Progenitor cell of endocrine pancreas (in vitro differentiated cells): Measurements from ENCODE around the gene EFHD2. TPM values are rescaled to one million over a fixed set of nuclear protein-coding genes. Genes with fewer than 3 reads are reported as not detected.

Experiments
- DNase-seq: peaks from one replicate; pipeline ENCODE4 v3.0.0; 2021; ENCODE audit warnings: low spot score; ENCODE audit not compliant: unreplicated experiment
- H3K27ac Mint-ChIP-seq: 2 replicates; pipeline ENCODE4 v1.8.0; 2021; ENCODE audit warnings: mild to moderate bottlenecking, moderate library complexity, mixed read lengths
- H3K27me3 Mint-ChIP-seq: 2 replicates; pipeline ENCODE4 v1.8.0; 2021; ENCODE audit warnings: mixed read lengths
- H3K36me3 Mint-ChIP-seq: 2 replicates; pipeline ENCODE4 v1.8.0; 2022; ENCODE audit warnings: mixed read lengths; ENCODE audit not compliant: insufficient read depth
- H3K4me1 Mint-ChIP-seq: 2 replicates; pipeline ENCODE4 v1.8.0; 2021; ENCODE audit warnings: low read depth, mixed read lengths
- H3K4me3 Mint-ChIP-seq: 2 replicates; pipeline ENCODE4 v1.8.0; 2021; ENCODE audit warnings: low read depth, mild to moderate bottlenecking, moderate library complexity, mixed read lengths
- H3K9me3 Mint-ChIP-seq: 2 replicates; pipeline ENCODE4 v1.8.0; 2021; ENCODE audit warnings: low read depth, mixed read lengths
- CTCF ChIP-seq: fragments of 200-600 bp; sonication (generic); IDR thresholded peaks from one replicate; pipeline ENCODE4 v1.5.0; 2021; ENCODE audit warnings: antibody characterized with exemption, mild to moderate bottlenecking; ENCODE audit not compliant: unreplicated experiment
- total RNA-seq: library from RNA; stranded (reverse); gene quantifications from 2 replicates; pipeline ENCODE4 v1.2.1, GENCODE V29; 2021

Gene EFHD2
- total RNA-seq, 1 donor from 2014 or later, result 19.4 TPM

DNA sequence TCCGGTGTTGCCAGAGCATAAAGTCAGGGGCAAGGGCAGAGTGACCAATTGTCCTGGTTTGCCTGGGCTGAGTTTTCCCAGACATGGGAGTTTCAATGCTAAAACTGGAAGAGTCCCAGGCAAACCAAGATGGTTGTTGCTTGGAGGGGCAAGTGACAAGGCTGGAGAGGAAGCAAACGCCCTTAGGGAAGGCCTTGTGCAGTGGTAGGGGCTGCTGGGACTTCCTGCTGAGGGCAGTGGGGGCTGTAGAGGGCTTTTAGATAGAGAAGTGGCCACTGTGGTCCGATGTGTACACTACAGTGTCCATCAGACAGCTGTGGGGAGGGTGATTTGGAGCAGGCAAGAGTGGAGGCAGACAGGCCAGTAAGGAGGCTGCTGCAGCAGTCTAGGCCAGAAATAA, 39.9 kb downstream of the EFHD2 start:
- Mint-ChIP-seq H3K27me3 (peaks cover 8% of the 10 kb centered on the region), H3K4me3 (no peak overlapping the region), H3K4me1 (no peaks in the 10 kb centered on the region), H3K9me3 (peaks cover 6% of the 10 kb centered on the region), H3K27ac (no peak overlapping the region), H3K36me3 (no peaks in the 10 kb centered on the region)
- DNase-seq, result no peak
- no peak for TF ChIP-seq CTCF

GRCh38 chr1:15451014-15451722, 41.5 kb downstream of the EFHD2 start:
- no peak for DNase-seq
- no peaks in the 10 kb centered on the region for H3K36me3 Mint-ChIP-seq
- H3K4me1 Mint-ChIP-seq, result no peaks in the 10 kb centered on the region
- H3K9me3 Mint-ChIP-seq, result peaks cover 6% of the 10 kb centered on the region
- TF ChIP-seq CTCF, result no peak
- no peak overlapping the region for H3K27ac Mint-ChIP-seq
- H3K27me3 Mint-ChIP-seq, result peaks cover 4% of the 10 kb centered on the region
- H3K4me3 Mint-ChIP-seq, result no peak overlapping the region

DNA sequence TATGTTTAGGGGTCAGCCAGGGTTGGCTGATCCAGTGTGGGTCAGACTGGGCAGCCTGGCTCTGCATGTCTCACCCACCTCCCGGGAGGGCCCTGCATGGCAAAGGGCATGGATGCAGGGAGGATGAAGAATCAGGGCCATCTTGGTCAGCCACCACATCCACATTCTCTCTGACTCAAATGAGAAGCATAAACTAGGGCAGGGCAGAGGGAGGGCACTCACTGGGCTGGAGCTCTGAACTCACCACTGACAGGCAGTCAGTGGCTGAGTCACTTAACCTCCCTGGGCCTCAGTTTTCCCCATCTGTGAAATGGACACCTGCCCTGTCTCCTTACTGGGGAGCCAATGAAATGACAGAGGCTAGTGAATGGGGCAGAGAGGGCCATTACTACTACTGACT, 42.5 kb downstream of the EFHD2 start:
- DNase-seq, result no peak
- Mint-ChIP-seq H3K4me1 (peaks cover 4% of the 10 kb centered on the region), H3K27ac (no peak overlapping the region), H3K27me3 (peaks cover 1% of the 10 kb centered on the region), H3K36me3 (no peaks in the 10 kb centered on the region), H3K9me3 (peaks cover 6% of the 10 kb centered on the region), H3K4me3 (no peak overlapping the region)
- no peak for TF ChIP-seq CTCF

DNA sequence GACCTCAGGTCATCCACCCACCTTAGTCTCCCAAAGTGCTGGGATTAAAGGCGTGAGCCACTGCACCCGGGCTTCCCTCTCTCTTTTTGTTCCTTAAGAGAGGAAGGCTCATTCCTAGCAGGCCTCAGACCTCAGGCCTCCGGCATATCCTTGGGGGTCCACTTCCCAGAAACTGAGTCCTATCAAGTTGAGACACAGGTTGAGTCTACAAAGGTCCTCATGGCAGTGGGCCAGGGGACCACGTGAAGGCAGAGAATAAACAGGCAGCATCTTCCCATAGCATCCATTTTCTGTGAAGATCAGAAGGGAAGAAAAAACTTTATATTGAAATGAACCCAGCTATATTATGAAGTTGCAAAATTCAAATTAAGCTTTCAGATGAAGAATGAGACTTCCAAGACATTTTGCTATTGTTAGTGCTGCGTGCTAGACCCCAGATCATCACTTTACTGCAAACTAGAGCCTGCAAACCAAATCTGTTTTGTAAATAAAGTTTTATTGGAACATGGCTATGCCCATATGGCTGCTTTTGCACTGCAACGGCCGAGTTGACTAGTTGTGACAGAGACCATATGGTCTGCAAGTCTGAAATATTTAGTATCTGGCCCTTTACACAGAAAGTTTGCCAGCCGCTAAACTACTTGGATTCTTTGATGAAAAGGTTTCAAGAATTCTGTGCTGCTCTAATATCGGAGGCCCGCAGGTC, 43.3 kb downstream of the EFHD2 start:
- no peak for TF ChIP-seq CTCF
- peaks cover 8% of the 10 kb centered on the region for H3K4me1 Mint-ChIP-seq
- peaks cover 1% of the 10 kb centered on the region for H3K36me3 Mint-ChIP-seq
- no peak overlapping the region for H3K27ac Mint-ChIP-seq
- no peak for DNase-seq
- H3K27me3 Mint-ChIP-seq, result no peaks in the 10 kb centered on the region
- H3K9me3 Mint-ChIP-seq, result peaks cover 10% of the 10 kb centered on the region
- H3K4me3 Mint-ChIP-seq, result no peak overlapping the region

GRCh38 chr1:15453734-15454133, 44.0 kb downstream of the EFHD2 start:
- no peak for DNase-seq
- no peak overlapping the region for H3K27ac Mint-ChIP-seq

More at GRCh38 chr1:15453734-15454133, 44.0 kb downstream of the EFHD2 start:
- Mint-ChIP-seq H3K36me3 (peaks cover 1% of the 10 kb centered on the region), H3K4me3 (no peak overlapping the region), H3K4me1 (peaks cover 12% of the 10 kb centered on the region), H3K9me3 (peaks cover 10% of the 10 kb centered on the region), H3K27me3 (no peaks in the 10 kb centered on the region)
- TF ChIP-seq CTCF, result no peak
